Measurements from ENCODE around the gene YIPF5.

Gene YIPF5

DNA sequence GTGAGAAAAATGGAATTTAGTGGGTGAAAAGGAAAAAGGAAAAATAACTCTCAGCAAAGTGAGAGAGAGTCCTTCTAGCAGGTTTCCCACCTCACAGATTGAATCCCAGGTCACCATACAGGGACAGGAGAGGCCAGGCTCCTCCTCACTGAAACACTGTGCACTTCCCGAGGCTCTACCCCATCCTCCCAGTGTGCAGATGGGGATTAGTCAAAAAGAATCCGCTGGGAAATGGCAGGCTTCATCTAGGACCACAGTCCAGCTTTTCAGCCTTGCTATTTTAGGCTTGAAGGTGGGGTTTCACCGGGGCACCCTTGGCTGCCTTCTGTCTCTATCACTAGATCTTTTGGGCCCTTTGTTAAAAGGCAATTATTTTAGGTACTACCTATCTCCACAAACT lies 47.8 kb downstream of the YIPF5 start:
- TF ChIP-seq ZFX (IDR thresholded peaks at IDR 0.05; ENCODE audit: borderline replicate concordance): no peak
- TF ChIP-seq, protein P1, sequence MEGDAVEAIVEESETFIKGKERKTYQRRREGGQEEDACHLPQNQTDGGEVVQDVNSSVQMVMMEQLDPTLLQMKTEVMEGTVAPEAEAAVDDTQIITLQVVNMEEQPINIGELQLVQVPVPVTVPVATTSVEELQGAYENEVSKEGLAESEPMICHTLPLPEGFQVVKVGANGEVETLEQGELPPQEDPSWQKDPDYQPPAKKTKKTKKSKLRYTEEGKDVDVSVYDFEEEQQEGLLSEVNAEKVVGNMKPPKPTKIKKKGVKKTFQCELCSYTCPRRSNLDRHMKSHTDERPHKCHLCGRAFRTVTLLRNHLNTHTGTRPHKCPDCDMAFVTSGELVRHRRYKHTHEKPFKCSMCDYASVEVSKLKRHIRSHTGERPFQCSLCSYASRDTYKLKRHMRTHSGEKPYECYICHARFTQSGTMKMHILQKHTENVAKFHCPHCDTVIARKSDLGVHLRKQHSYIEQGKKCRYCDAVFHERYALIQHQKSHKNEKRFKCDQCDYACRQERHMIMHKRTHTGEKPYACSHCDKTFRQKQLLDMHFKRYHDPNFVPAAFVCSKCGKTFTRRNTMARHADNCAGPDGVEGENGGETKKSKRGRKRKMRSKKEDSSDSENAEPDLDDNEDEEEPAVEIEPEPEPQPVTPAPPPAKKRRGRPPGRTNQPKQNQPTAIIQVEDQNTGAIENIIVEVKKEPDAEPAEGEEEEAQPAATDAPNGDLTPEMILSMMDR (IDR thresholded peaks at IDR 0.05): no peak
- H3K27ac ChIP-seq: no peak overlapping the region

DNA sequence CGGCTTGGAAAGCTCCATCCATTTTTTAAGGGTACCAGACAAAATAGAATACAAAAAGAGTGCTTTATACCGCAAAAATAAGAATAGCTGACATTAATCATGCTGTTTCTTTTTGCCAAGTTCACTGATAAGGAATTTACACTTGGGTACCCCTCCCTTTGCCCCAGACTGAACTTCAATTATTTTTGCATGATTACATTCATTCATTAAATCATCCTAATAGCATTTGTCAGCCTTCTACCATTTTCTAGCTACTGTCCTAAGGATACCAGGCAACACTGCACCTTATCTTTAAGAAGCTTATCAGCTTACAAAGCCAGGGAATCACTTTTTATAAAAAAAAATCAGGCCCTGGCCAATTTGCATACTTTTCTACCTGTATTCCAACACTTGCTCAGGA lies 48.4 kb downstream of the YIPF5 start:
- H3K27ac ChIP-seq: no peak overlapping the region
- TF ChIP-seq ZFX (IDR thresholded peaks at IDR 0.05; ENCODE audit: borderline replicate concordance): no peak
- TF ChIP-seq, protein P1 (IDR thresholded peaks at IDR 0.05): no peak

DNA sequence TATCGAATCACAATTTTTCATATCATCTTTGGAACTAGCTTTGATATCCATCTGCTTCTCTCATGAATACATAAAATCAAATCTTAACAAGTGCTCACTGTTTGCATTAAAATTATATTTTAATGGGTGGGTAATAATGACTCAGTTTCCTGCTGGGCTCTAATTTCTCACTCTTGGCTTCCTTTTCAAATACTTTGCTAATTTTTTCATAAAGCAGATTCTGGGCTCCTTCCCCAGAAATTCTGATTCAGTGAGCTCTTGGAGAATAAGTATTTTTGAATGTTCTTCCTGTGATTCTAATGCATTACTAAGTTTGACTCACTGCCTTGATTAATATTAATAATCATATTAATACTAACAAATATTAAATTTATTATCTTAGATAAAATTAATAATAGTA lies 48.9 kb downstream of the YIPF5 start:
- TF ChIP-seq, protein P1 (IDR thresholded peaks at IDR 0.05): no peak
- TF ChIP-seq ZFX (IDR thresholded peaks at IDR 0.05; ENCODE audit: borderline replicate concordance): no peak

DNA sequence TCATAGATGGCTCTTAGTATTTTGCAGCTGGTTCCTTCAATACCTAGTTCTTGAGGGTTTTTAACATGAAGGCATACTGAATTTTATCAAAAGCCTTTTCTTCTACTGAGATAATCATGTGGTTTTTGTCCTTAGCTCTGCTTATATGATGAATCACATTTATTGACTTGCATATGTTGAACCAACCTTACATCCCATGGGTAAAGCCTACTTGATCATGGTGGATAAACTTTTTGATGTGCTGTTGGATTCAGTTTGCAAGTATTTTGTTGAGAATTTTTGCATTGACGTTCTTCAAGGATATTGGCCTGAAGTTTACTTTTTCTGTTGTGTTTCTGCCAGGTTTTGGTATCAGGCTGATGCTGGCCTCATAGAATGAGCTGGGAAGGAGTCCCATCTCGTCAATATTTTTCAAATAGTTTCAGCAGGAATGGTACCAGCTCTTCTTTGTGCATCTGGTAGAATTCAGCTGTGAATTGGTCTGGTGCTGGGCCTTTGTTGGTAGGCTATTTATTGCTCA lies 49.7 kb downstream of the YIPF5 start:
- no peak for TF ChIP-seq ZFX (IDR thresholded peaks at IDR 0.05; ENCODE audit: borderline replicate concordance)
- TF ChIP-seq, protein P1 (IDR thresholded peaks at IDR 0.05): no peak
- no peak overlapping the region for H3K27ac ChIP-seq

More for the DNA sequence above, 48.9 kb downstream of the YIPF5 start:
- H3K27ac ChIP-seq: no peak overlapping the region

DNA sequence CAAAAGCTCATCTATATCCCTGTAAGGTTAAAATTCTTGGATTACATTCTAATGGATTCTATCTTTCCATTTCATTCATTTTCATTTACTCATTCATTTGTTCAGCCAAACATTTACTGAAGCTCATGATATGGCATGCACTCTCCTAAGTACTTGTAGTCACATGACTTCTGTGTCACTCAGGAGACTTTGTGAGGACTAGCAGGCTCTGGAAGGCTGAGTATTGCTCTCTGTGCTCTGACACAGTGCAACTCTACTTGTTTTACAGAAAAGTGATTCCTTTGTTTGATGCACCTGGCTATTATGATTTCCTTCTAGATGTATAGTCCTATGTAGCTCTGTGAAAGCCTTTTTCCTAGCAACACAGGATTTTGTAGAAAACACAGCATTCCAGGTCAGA lies 53.0 kb downstream of the YIPF5 start:
- H3K27ac ChIP-seq: no peak overlapping the region
- TF ChIP-seq ZFX (IDR thresholded peaks at IDR 0.05; ENCODE audit: borderline replicate concordance): no peak
- TF ChIP-seq, protein P1 (IDR thresholded peaks at IDR 0.05): no peak

DNA sequence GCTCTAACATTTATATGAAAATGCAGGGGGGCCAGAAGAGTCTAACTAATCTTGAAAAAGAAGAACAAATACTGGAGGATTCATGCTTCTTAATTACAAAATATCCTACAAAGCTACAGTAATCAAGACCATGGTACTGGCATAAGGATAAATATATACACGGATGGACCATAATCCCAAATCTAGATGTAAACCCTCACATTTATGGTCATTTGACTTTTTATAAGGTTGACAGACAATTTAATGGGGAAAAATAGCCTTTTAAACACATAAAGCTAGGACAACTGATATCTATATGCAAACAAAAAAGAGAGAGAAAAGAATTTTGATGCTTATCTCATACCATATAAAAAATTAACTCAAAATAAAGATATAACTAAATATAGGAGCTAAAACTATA lies 55.9 kb downstream of the YIPF5 start:
- TF ChIP-seq, protein P1 (IDR thresholded peaks at IDR 0.05): no peak
- TF ChIP-seq ZFX (IDR thresholded peaks at IDR 0.05; ENCODE audit: borderline replicate concordance): no peak
- no peak overlapping the region for H3K27ac ChIP-seq
